GM19099 (cell line): ENCODE data around the gene CNOT6.

Experiments used
- POLR2A ChIP-seq: IDR thresholded peaks from 3 replicates; pipeline ENCODE4 v1.6.1; 2011; ENCODE audit warnings: low read depth; ENCODE audit not compliant: insufficient read length; ENCODE audit errors: extremely low read depth

The CNOT6 gene

DNA sequence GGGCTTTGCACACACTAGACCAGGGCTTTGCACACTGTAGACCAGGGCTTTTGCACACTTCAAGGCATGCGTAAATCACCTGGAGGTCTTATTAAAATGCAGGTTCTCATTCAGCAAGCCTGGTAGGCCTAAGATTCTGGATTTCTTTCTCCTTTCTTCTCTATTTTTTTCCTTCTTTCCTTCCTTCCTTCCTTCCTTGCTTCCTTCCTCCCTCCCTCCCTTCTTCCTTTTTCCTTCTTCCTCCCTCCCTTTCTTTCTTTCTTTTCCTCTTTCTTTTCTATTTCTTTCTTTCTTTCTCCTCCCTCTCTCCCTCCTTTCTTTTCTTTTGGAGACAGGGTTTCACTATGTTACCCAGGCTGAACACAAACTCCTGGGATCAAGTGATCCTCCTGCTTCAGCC is 24.3 kb upstream of the CNOT6 start:
- TF ChIP-seq POLR2A = no peak

DNA sequence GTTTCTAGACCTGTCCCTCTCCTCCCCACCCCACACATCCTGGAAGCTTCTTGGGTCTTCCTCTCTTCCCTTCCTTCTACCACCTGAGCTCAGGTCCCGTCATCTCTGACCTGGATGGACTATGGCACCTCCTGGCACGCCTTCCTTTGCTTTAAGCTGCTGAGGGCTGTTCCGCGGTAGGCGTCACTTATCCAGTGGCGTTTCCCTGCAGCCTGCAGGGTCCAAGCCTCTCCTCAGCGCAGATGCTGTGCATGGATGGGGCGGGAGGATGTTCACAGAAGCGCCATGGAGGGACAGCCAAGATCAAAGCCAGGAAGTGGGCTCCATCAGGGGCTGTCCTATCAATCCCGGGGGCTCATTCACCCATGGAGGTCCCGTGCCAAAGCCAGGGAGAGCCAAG is 23.8 kb upstream of the CNOT6 start:
- no peak for TF ChIP-seq POLR2A

DNA sequence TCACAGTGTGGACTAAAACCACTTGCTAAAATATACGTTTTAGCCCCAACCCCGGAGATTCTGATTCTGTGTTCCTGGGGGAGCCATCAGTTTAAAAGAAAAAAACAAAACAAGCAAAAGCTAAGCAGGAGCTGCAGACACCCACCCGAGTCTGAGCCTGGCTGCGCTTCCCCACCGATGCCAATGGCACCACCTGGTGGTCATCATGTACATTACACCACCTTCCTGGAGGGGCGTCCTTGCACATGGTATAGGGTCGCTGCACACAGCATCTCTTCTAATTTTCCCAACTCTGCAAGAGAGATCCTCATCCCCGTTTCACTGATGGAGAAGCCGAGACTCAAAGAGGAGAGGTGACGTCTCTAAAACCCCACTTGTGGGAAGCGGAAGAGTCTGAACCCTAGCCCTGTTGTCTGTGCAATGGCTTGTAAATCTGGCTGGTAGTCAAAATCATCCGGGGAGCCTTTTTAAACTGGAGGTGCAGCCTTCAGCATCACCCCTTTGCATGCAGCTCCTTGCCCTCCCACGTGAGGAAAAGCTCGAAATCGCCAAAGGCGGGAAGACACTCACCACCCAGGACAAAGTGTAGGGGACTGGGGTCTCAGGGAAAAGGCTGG is 23.1 kb upstream of the CNOT6 start:
- TF ChIP-seq POLR2A = no peak

DNA sequence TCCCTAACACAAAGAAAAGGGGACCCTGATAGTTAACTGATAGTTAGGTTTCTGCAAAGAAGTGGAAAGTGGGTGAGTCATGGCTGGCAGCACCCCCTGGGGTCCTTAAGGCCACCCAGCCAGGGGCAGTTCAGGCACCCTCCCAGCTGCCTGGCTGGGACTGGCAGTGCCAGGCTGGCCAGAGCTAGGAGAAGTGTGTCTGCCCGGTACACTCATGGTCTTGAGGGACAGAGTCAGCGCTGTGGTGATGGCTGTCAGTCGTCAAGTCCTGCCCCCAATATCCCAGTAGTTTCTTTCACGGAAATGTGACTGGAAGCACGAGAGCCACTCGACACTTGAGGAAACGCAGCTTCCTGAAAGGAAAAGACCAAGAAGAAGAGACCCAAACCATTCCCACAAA is 22.3 kb upstream of the CNOT6 start:
- TF ChIP-seq POLR2A = no peak

DNA sequence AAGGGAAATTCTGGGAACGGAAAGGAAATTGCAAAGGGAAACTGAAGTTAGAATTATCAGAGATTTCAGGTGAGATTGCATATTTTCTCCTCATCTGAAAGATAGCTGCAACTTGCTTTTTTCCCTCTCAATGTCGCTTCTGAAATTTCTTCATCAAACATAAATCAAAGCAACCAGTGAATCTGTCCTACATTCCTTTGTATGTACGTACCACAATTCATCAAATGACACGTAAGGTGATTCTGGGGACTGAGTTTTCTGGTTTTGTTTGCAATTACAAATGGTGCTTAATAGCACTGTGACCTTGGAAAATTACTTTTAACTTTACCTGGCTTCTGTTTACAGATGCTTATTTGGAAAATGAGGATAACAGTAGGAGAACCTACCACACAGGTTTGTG is 21.9 kb upstream of the CNOT6 start:
- TF ChIP-seq POLR2A = no peak

DNA sequence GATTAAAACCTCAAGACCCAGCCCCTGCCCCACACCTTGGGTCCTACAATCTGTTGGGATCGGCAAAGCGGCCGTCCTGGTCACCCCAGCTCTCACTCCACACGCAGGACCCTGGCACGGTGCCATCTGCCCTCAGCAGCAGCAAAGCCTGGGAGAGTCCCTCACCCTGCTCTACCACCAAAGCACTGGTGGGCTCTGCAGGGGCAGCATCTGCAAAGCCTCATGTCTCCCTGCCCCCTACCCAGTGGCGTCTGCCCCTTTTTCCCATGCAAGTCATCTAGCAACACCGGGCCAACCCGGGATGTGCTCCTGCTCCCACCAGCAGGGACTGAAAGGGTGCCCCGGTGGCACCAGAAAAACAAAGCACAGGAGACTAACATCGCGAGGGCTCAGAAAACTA is 19.6 kb upstream of the CNOT6 start:
- TF ChIP-seq POLR2A = no peak

DNA sequence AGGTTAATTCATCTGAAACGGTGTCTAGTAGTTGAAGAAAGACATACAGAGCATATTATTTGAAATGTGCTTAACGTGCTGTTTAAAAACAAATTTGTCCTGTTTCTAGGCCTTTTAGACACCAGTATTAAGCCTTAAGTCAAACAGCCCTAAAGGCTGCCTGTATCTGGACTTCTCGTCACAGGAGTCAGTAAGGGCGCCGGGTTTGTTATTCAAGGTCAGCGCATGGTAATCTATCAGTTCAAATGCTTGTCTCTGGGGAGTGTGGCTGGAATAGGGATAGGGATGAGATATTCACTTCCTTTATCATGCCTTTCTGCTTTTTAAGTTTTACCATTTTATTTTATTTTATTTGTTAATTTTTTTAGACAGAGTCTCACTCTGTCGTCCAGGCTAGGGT is 9.4 kb upstream of the CNOT6 start:
- no peak for TF ChIP-seq POLR2A

DNA sequence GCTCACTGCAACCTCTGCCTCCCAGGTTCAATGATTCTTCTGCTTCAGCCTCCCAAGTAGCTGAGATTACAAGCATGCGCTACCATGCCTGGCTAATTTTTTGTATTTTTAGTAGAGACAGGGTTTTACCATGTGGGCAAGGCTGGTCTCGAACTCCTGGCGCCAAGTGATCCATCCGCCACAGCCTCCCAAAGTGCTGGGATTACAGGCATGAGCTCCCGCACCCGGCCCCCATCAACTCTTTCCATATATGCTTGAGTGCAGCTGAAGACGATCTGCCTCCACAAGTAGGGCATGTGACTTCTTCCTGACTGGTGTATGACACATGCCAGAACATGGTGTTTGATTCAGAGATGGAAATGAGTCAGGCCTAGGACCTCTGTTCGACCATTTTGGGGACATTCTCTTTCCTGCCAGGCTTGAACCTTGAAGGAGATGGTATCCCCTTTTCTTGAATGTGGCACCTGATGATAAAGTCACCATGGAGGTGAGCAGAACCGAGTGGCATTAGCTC is 7.5 kb upstream of the CNOT6 start:
- no peak for TF ChIP-seq POLR2A

DNA sequence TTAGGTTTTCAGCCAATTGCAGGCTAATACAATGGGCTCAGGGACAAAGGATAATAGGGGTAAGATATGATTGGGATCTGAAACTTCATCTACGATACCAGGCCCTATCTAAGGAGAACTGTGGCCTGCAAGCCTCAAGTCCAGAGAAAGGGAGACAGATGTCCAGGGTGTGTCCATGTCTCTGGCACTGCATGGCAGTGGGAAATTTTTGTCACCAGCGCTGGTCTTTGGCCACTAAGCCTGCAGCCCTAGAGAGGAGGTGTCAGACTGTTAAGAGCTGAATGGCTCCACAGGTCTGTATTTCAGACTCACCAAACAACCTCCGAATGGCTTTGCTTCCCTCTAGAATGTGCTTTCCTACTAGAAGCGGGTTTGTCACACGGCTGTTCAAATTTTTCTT is 6.6 kb upstream of the CNOT6 start:
- no peak for TF ChIP-seq POLR2A

DNA sequence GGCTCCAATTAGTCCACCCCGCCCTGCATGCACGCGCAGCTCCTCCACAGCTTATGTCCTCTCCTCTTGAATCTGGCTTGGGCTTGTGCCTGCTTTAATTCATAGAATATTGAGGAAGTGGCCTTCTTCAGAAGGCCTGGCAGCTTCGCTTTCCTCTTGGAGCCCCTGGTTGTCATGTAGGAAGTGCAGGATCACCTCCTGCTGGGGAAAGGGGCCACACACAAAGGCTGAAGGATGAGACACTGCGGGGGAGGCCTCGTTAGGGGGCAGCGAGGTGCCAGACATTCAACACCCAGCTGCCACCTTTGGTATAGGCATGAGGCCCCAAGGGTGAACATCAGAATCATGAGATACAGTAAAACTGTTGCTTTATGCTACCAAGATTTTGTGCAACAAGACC is 2.7 kb upstream of the CNOT6 start:
- no peak for TF ChIP-seq POLR2A

DNA sequence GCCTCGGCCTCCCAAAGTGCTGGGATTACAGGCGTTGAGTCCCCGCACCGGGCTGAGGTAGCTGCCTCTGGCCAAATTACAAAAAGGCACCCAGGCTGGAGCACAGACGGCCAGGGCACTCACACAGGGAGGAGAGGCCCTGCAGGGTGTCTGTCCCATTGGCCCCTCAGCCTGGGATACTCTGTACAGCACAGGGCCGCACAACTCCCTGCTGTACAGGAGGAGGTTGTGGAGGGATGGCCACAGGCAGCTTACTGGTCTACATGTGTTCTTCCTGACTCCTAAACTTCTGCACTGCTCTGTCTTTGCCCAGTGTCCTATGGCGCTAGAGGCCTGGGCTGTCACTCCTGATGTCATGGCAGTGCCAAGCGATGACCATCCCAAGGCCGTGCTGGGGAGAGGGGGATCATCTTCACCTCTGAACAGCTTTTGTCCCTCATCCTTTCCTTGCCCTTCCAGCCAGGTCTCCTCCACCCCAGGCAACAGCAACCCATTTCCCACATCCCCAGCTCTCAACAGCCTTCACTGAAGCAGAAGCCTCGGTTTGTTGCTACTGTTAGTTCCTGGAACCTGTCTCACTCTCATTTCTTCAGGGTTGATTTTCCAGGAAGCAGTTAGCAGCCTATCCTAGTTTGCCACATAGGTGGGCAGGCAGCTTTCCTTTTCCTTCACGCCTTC is 1.8 kb upstream of the CNOT6 start:
- no peak for TF ChIP-seq POLR2A

DNA sequence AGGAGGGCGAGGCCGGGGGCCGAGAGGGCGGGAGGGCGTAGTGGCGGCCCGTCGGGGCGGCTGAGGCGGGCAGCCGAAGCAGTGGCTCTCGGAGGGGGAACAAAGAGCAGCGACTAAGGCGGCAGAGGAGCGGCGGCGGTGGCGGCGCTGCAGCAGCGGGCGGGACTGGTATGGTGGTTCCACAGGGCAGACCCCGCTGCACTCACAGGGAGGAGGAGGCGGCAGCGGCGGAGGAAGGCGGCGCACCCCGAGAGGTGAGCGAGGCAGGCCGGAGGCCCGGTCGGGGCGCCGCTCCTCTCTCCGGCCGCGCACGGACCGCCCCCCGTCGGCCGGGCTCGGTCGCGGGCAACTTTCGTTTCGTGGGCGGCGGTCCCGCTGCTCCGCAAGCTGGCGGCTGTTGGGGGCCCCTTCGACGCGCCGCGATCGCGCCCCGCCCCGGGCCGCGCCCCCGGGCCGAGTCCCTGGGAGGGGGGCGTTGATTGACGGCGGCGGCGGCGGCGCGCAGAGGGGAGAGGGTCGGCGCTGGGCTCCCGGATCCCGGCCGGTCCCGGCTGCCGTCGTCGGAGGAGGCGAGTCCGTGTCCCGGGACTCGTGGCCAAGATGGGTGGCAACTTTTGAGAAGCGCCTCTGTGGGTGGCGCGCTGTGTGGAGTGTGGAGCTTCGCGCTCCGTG is 467 bp downstream of the CNOT6 start:
- no peak for TF ChIP-seq POLR2A

DNA sequence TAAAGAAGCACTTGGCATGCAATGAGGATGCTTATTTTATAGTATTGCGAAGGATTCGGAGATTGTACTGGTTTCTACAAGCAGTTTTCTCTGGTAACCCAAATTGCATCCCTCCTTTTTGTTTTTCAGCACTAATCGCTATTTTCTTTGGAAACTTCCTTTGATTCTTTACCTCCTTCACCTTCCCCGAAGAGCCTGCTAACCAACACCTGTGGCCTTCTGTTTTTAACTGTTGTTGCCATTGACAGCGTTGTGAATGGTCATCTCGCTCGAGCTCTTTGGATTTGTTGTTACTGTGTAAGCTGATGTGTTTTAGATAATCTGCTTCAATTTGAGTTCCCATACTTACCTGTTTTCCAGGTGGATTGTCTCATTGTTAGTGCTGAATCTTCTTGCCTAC is 1.1 kb downstream of the CNOT6 start:
- no peak for TF ChIP-seq POLR2A

DNA sequence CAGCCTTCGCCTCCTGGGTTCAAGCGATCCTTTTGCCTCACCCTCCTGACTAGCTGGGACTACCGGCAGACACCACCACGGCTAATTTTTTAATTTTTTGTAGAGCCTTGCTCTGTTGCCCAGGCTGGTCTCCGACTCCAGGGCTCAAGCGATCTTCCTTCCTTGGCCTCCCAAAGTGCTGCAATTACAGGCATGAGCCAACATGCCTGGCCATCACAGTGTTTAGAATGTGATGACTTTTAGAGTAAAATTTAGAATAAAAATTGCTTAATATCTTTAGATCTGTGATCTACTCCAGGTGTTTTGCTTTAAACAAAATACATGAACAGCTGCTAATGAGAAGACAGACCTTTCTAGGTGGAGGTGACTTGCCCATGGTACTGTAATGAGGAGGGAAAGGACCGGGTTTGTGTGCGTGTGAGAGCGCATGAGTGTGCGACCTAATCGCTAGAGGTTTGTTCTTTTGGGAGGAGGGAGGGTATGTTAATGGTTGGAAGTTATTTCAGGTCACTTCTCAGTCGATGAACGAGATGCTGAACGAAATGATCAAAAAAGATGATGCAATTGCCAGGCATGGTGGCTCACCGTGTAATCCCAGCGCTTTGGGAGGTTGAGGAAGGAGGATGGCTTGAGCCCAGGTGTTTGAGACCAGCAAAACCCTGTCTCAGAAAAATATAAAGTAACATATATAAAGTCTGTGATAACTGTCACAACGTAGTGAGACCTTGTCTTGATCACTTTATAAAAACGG is 2.0 kb downstream of the CNOT6 start:
- TF ChIP-seq POLR2A = no peak

DNA sequence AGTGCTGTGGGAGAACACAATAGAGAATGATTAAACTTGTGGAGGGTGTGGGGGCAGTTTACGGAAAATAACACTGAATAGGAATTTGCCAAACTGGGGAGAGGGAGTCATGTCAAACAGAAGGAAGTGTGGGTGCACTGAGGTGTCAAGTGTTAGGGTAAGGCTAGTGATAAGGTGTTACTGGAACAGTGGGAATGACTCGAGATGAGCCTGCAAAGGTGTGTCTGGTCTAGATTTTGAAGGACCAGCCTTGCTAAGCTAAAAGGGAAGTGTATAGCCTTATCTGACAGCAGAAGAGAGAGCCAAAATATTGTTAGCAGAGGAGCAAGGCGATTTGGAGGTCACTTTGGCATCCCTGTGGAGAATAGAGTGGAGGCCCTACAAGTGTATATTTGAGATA is 4.2 kb downstream of the CNOT6 start:
- no peak for TF ChIP-seq POLR2A
